Renal cortex interstitium (tissue), 15 donors: ENCODE results near the gene EIF4H. TPM values are rescaled to one million over a fixed set of nuclear protein-coding genes. Genes with fewer than 3 reads are reported as not detected.

Experiments used
- DNase-seq, 11 donors: peaks; one replicate each; pipeline ENCODE4 v3.0.0-alpha.2; 2013; ENCODE audit warnings: low read depth in 9 of 11, low spot score in 4 of 11; ENCODE audit errors: extremely low read depth in 1 of 11
- long read RNA-seq, 16 experiments: transcript quantifications; one replicate each; lab custom pipeline, GENCODE V29; 2026
- polyA plus RNA-seq, 3 donors: library from polyadenylated mRNA; unstranded; fragments of 120-200 nt; gene quantifications; one replicate each; pipeline ENCODE4 v1.2.1, GENCODE V29; 2013; ENCODE audit not compliant: insufficient read length in 3 of 3

EIF4H gene
- polyA plus RNA-seq: 100 to 1,000 TPM; 290 to 334 (median 299) TPM
- long read RNA-seq, donor 1, transcript EIF4H-202 (6 exons, 2,503 nt): major isoform, 54 of 76 reads
- long read RNA-seq, donor 1, partial matches to known transcripts: 20 of 76 reads
- long read RNA-seq, donor 1, other reads (novel, unspliced or antisense): 0 of 76 reads
- long read RNA-seq, donor 2, transcript EIF4H-202 (6 exons, 2,503 nt): major isoform, 74 of 94 reads
- long read RNA-seq, donor 2, partial matches to known transcripts: 16 of 94 reads
- long read RNA-seq, donor 2, other reads (novel, unspliced or antisense): 0 of 94 reads
- long read RNA-seq, donor 3, transcript EIF4H-202 (6 exons, 2,503 nt): major isoform, 132 of 170 reads
- long read RNA-seq, donor 3, partial matches to known transcripts: 30 of 170 reads
- long read RNA-seq, donor 3, other reads (novel, unspliced or antisense): 5 of 170 reads
- long read RNA-seq, donor 4, transcript EIF4H-202 (6 exons, 2,503 nt): major isoform, 61 of 84 reads
- long read RNA-seq, donor 4, partial matches to known transcripts: 16 of 84 reads
- long read RNA-seq, donor 4, other reads (novel, unspliced or antisense): 0 of 84 reads
- long read RNA-seq, donor 5: 0 reads
- long read RNA-seq, donor 6, transcript EIF4H-202 (6 exons, 2,503 nt): major isoform, 94 of 145 reads
- long read RNA-seq, donor 6, partial matches to known transcripts: 48 of 145 reads
- long read RNA-seq, donor 6, other reads (novel, unspliced or antisense): 0 of 145 reads
- long read RNA-seq, donor 7, transcript EIF4H-202 (6 exons, 2,503 nt): major isoform, 78 of 116 reads
- long read RNA-seq, donor 7, partial matches to known transcripts: 27 of 116 reads
- long read RNA-seq, donor 7, other reads (novel, unspliced or antisense): 5 of 116 reads
- long read RNA-seq, donor 8: 0 reads
- long read RNA-seq, donor 9, transcript EIF4H-202 (6 exons, 2,503 nt): major isoform, 101 of 128 reads
- long read RNA-seq, donor 9, partial matches to known transcripts: 17 of 128 reads
- long read RNA-seq, donor 9, other reads (novel, unspliced or antisense): 6 of 128 reads
- long read RNA-seq, donor 10, transcript EIF4H-202 (6 exons, 2,503 nt): major isoform, 97 of 136 reads
- long read RNA-seq, donor 10, partial matches to known transcripts: 38 of 136 reads
- long read RNA-seq, donor 10, other reads (novel, unspliced or antisense): 0 of 136 reads
- long read RNA-seq, donor 11, transcript EIF4H-202 (6 exons, 2,503 nt): major isoform, 96 of 124 reads
- long read RNA-seq, donor 11, partial matches to known transcripts: 23 of 124 reads
- long read RNA-seq, donor 11, other reads (novel, unspliced or antisense): 0 of 124 reads
- long read RNA-seq, donor 12, transcript EIF4H-202 (6 exons, 2,503 nt): major isoform, 30 of 33 reads
- long read RNA-seq, donor 12, partial matches to known transcripts: 0 of 33 reads
- long read RNA-seq, donor 12, other reads (novel, unspliced or antisense): 0 of 33 reads
- long read RNA-seq, donor 13: 0 reads
- long read RNA-seq, donor 14, transcript EIF4H-202 (6 exons, 2,503 nt): major isoform, 74 of 97 reads
- long read RNA-seq, donor 14, partial matches to known transcripts: 13 of 97 reads
- long read RNA-seq, donor 14, other reads (novel, unspliced or antisense): 8 of 97 reads
- long read RNA-seq, donor 15, transcript EIF4H-202 (6 exons, 2,503 nt): major isoform, 45 of 183 reads
- long read RNA-seq, donor 15, partial matches to known transcripts: 138 of 183 reads
- long read RNA-seq, donor 15, other reads (novel, unspliced or antisense): 0 of 183 reads
- long read RNA-seq, donor 16, transcript EIF4H-201 (7 exons, 2,679 nt): minor isoform, 5 of 846 reads
- long read RNA-seq, donor 16, transcript EIF4H-202 (6 exons, 2,503 nt): major isoform, 248 of 846 reads
- long read RNA-seq, donor 16, partial matches to known transcripts: 570 of 846 reads
- long read RNA-seq, donor 16, other reads (novel, unspliced or antisense): 18 of 846 reads

DNA sequence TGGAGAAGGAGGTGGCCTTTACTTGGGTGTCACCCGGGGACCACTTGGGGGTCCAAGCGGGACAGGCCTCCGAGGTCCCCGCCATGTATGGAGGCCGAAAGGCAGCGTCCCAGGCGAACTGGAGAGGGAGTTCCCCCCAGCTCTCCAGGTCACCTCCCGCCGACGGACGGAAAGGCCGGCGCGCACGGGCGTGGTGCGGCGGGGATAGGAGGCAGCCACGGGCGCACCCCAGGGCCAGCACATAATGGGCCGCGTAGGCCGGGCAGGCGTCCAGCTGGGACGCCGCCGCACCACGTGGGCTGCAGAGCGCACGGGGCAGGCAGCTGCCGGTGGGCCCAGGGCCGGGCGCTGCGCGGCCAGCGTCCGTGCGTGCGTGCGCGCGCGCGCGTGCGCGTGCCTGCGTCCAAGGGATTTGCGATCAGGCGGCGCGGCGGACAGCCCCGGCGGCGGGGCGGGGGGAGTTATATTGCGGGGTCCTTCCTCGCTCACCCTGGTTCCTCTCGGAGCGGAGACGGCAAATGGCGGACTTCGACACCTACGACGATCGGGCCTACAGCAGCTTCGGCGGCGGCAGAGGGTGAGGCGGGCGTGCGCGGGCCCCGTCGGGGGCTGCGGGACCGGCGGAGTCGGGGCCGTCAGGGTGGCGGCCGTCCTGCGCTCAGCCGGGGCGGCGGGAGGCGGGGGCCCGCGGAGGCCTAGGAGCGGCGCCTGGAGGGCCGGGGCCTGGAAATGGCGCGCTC lies at the start of gene EIF4H:
EIF4H (plus strand) TSS at position 491 of the 740 bp plus-strand sequence; CDS start at position 519, 28 bp downstream.
- DNase-seq: peak; percentile 86 to 97 (median 92)

DNA sequence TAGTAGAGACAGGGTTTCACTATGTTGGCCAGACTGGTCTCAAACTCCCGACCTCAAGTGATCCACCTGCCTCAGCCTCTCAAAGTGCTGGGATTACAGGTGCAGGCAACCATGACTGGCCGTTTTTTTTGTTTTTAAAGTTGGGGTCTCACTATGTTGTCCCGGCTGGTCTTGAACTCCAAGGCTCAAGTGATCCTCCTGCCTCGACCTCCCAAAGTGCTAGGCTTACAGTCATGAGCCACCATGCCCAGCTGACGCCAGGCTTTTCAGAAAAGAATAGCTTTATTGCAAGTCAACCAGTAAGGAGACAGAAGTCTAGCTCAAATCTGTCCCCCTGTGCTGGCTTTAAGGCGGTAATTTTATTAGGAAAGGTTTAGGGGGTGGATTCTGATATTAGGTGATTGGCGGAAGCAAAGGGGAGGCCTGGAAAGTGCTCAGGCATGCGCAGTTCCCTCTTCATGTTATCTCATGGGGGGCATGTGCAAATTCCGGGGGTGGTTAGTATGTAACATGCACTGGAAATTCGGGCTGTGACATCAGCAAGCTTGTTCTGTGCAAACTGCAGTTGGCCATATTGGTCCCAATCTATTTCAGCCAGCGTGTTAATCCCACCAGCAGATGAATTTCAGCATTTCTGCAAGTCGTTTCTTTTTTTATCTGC lies 47.8 kb upstream of the EIF4H start:
- DNase-seq: no peak

DNA sequence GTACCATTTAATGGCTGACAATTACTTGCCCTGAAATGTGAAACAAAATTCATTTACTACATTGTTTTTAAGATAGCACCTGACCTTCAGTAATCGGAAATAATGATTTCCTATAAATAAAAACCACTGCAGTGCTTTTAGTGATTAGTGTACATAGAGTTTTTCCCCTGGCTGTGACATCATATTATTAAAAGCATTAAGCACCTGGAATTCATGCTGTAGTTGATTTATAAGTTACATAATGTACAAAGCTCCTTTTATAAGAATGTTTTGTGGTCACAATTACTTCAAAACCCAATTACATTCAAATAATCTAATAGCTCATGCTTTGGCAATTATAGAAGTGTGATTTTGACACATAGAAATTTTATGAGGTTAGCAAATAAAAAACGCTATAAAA lies 44.3 kb upstream of the EIF4H start:
- no peak for DNase-seq

DNA sequence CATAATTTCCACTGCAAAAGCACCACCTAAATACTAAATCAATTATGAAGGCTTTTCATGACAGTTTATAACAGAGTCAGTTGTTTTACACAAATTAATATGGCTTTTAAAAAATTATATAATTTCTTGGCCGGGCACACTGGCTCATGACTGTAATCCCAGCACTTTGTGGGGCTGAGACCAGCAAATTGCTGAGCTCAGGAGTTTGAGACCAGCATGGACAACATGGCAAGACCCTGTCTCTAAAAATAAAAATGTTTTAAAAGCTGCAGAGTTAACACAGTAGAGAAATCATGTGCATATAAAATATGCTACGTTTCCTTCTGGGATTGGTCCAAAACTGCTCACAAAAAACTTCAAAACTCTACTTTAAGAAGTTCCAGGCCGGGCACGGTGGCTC lies 43.6 kb upstream of the EIF4H start:
- DNase-seq: no peak

- no peak for DNase-seq
Observed at GRCh38 chr7:74134117-74134620, 40.0 kb upstream of the EIF4H start.

GRCh38 chr7:74138334-74138867 lies 35.8 kb upstream of the EIF4H start:
- no peak for DNase-seq

DNA sequence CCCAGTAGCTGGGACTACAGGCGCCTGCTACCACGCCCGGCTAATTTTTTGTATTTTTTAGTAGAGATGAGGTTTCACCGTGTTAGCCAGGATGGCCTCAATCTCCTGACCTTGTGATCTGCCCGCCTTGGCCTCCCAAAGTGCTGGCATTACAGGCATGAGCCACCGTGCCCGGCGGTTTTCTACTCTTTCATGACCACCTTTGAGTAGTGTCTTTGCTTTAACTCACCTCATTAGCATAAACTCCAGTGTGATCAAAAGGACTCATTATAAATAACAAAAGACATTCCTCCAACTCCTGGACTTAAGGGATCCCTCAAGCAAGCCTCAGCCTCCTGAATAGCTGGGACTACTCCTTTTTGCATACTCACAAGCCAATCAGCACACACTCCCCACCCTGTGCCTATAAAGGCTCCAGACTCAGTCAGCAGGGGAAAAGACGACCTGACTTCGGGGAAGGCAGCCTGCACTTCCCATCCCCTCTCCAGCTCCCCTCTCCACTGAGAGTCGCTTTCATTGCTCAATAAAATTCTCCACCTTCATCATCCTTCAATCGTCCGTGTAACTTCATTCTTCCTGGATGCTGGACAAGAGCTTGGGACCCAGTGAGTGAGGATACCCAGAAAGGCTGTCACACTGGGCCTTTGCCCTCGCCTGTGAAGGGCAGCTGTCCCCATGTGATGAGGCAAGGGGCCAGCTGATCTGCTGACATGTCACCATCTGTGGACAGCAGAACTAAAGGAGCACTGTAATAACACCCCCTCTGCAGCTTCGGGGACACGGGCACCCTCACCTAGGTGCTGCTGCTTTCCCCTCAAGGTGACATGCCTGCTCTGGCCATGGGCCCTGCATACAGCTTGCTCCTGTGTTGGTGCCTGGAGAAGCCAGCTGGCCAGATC lies 35.0 kb upstream of the EIF4H start:
- DNase-seq: no peak

- no peak for DNase-seq
Observed at GRCh38 chr7:74141705-74142104, 32.5 kb upstream of the EIF4H start.

DNA sequence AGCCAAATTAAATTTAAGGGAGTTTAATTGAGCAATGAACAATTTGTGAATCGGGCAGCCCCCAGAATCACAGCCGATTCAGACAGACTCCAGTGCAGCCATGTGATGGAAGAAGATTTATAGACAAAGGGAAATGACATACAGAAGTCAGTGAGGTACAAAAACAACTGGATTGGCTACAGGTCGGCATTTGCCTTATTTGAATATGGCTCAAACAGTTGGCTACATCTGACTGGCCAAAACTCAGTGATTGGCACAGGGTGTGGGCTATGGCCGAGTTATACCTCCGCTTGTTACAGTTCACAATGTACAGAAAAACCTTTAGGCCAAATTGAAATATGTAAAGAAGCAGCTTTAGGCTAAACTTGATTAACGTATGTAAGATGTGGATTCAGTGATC lies 30.8 kb upstream of the EIF4H start:
- DNase-seq: no peak

GRCh38 chr7:74148491-74148890 lies 25.7 kb upstream of the EIF4H start:
- DNase-seq: no peak

GRCh38 chr7:74149071-74149470 lies 25.1 kb upstream of the EIF4H start:
- no peak for DNase-seq

- no peak for DNase-seq
Observed at GRCh38 chr7:74149603-74150002, 24.6 kb upstream of the EIF4H start.

DNA sequence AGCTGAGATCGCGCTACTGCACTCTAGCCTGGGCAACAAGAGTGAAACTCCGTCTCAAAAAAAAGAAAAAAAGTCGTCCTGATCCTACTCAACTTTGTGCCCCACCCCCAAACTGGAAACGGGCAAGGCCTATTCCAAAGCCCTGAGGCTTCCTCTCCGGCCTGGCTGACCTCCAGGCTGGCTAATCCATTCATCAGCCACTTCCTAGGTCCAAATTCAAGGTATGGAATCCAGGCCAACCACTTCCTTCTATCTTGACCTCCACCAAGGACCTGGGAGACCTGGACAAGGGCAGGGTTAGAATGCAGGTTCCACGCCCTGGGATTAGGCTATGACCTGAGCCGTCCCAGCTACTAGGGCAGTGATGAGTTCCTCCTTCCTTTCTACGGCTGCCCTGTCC lies 20.4 kb upstream of the EIF4H start:
- no peak for DNase-seq

- DNase-seq: no peak
Observed at GRCh38 chr7:74155810-74156395, 18.3 kb upstream of the EIF4H start.

- no peak for DNase-seq
Observed at GRCh38 chr7:74157605-74158004, 16.6 kb upstream of the EIF4H start.
